Mononuclear cell (primary cell): ENCODE results near the gene PCAT6. TPM values are rescaled to one million over a fixed set of nuclear protein-coding genes. Genes with fewer than 3 reads are reported as not detected.
"Not testable (repeated sequence)": the region's sequence is repeated elsewhere in the genome, so short reads cannot be mapped to it uniquely, and the experiment has no call there.

Experiments used
- H3K27me3 ChIP-seq: 2 replicates; pipeline ENCODE4 v1.6.0; 2011; ENCODE audit warnings: low read length, control low read depth; ENCODE audit not compliant: insufficient read depth
- H3K4me1 ChIP-seq: 2 replicates; pipeline ENCODE4 v1.5.1; 2011; ENCODE audit warnings: mild to moderate bottlenecking, low read length, control low read depth; ENCODE audit not compliant: insufficient read depth
- H3K4me3 ChIP-seq: 2 replicates; pipeline ENCODE4 v1.5.1; 2011; ENCODE audit warnings: mild to moderate bottlenecking, low read length, moderate library complexity
- H3K9me3 ChIP-seq: 2 replicates; pipeline ENCODE4 v1.5.1; 2011; ENCODE audit warnings: low read depth, mild to moderate bottlenecking, control low read depth, low read length
- total RNA-seq: library from RNA; depleted of rRNA; stranded (reverse); fragments of >200 nt; gene quantifications from one replicate; pipeline ENCODE4 v1.2.3, GENCODE V29; 2012

PCAT6 gene
- total RNA-seq, 1 donor: not detected

- no peak overlapping the region for H3K4me3 ChIP-seq
- H3K4me1 ChIP-seq: no peaks in the 10 kb centered on the region
- no peaks in the 10 kb centered on the region for H3K9me3 ChIP-seq
- H3K27me3 ChIP-seq: no peaks in the 10 kb centered on the region
Observed at GRCh38 chr1:202818819-202819218, 8.1 kb downstream of the PCAT6 start.

- no peak overlapping the region for H3K4me3 ChIP-seq
Observed at GRCh38 chr1:202821467-202821866, 10.7 kb downstream of the PCAT6 start.

GRCh38 chr1:202825748-202826147 is 15.0 kb downstream of the PCAT6 start:
- H3K4me3 ChIP-seq: no peak overlapping the region

More at GRCh38 chr1:202821467-202821866, 10.7 kb downstream of the PCAT6 start:
- Histone ChIP-seq H3K9me3 (no peaks in the 10 kb centered on the region), H3K27me3 (no peaks in the 10 kb centered on the region), H3K4me1 (no peaks in the 10 kb centered on the region)

GRCh38 chr1:202829223-202829622 is 18.5 kb downstream of the PCAT6 start:
- H3K4me3 ChIP-seq, H3K9me3 ChIP-seq, H3K4me1 ChIP-seq, H3K27me3 ChIP-seq: not testable (repeated sequence)

More at GRCh38 chr1:202825748-202826147, 15.0 kb downstream of the PCAT6 start:
- Histone ChIP-seq H3K4me1 (no peaks in the 10 kb centered on the region), H3K27me3 (no peaks in the 10 kb centered on the region), H3K9me3 (no peaks in the 10 kb centered on the region)

GRCh38 chr1:202831906-202832305 is 21.2 kb downstream of the PCAT6 start:
- Histone ChIP-seq H3K4me1 (peaks cover 19% of the 10 kb centered on the region), H3K27me3 (no peaks in the 10 kb centered on the region), H3K4me3 (no peak overlapping the region), H3K9me3 (no peaks in the 10 kb centered on the region)

- Histone ChIP-seq H3K27me3 (no peaks in the 10 kb centered on the region), H3K9me3 (no peaks in the 10 kb centered on the region), H3K4me3 (no peak overlapping the region), H3K4me1 (peaks cover 28% of the 10 kb centered on the region)
Observed at GRCh38 chr1:202834771-202835547, 24.2 kb downstream of the PCAT6 start.

- Histone ChIP-seq H3K4me3 (no peak overlapping the region), H3K4me1 (peaks cover 28% of the 10 kb centered on the region), H3K9me3 (no peaks in the 10 kb centered on the region), H3K27me3 (no peaks in the 10 kb centered on the region)
Observed at GRCh38 chr1:202835548-202836072, 24.9 kb downstream of the PCAT6 start.

GRCh38 chr1:202836623-202837403 is 26.1 kb downstream of the PCAT6 start:
- Histone ChIP-seq H3K27me3 (no peaks in the 10 kb centered on the region), H3K4me1 (peaks cover 28% of the 10 kb centered on the region), H3K4me3 (no peak overlapping the region), H3K9me3 (no peaks in the 10 kb centered on the region)

- no peak overlapping the region for H3K4me3 ChIP-seq
- no peaks in the 10 kb centered on the region for H3K27me3 ChIP-seq
- H3K4me1 ChIP-seq: peaks cover 28% of the 10 kb centered on the region
- H3K9me3 ChIP-seq: no peaks in the 10 kb centered on the region
Observed at GRCh38 chr1:202837746-202838262, 27.1 kb downstream of the PCAT6 start.

- Histone ChIP-seq H3K9me3 (no peaks in the 10 kb centered on the region), H3K4me3 (no peak overlapping the region), H3K4me1 (no peaks in the 10 kb centered on the region), H3K27me3 (no peaks in the 10 kb centered on the region)
Observed at GRCh38 chr1:202843081-202843480, 32.3 kb downstream of the PCAT6 start.

GRCh38 chr1:202844259-202844658 is 33.5 kb downstream of the PCAT6 start:
- Histone ChIP-seq H3K4me1 (no peaks in the 10 kb centered on the region), H3K27me3 (no peaks in the 10 kb centered on the region)

GRCh38 chr1:202844935-202845334 is 34.2 kb downstream of the PCAT6 start:
- Histone ChIP-seq H3K4me1 (no peaks in the 10 kb centered on the region), H3K27me3 (no peaks in the 10 kb centered on the region), H3K9me3 (no peaks in the 10 kb centered on the region), H3K4me3 (no peak overlapping the region)

More at GRCh38 chr1:202844259-202844658, 33.5 kb downstream of the PCAT6 start:
- Histone ChIP-seq H3K4me3 (no peak overlapping the region), H3K9me3 (no peaks in the 10 kb centered on the region)

GRCh38 chr1:202848191-202848542 is 37.4 kb downstream of the PCAT6 start:
- no peaks in the 10 kb centered on the region for H3K9me3 ChIP-seq
- H3K4me1 ChIP-seq: no peaks in the 10 kb centered on the region
- no peaks in the 10 kb centered on the region for H3K27me3 ChIP-seq

GRCh38 chr1:202850593-202851362 is 40.0 kb downstream of the PCAT6 start:
- Histone ChIP-seq H3K4me1 (peaks cover 1% of the 10 kb centered on the region), H3K9me3 (no peaks in the 10 kb centered on the region), H3K27me3 (no peaks in the 10 kb centered on the region), H3K4me3 (no peak overlapping the region)

More at GRCh38 chr1:202848191-202848542, 37.4 kb downstream of the PCAT6 start:
- H3K4me3 ChIP-seq: no peak overlapping the region
